22Rv1 (cell line): ENCODE results near the gene TOP1.

Experiments
- CTCF ChIP-seq: fragments of 450-650 bp; IDR thresholded peaks from 2 replicates; pipeline ENCODE4 v1.5.1; 2017; ENCODE audit warnings: mild to moderate bottlenecking
- ZFX ChIP-seq: fragments of 450-650 bp; IDR thresholded peaks from 2 replicates; pipeline ENCODE4 v1.6.1; 2017; ENCODE audit warnings: antibody characterized with exemption, borderline replicate concordance

GRCh38 chr20:41169791-41170351 is 141.2 kb downstream of the TOP1 start:
- TF ChIP-seq CTCF: no peak
- no peak for TF ChIP-seq ZFX
